Fibroblast of skin of right biceps (primary cell): ENCODE data around the gene PAPOLA.
"Not testable (repeated sequence)": the region's sequence is repeated elsewhere in the genome, so short reads cannot be mapped to it uniquely, and the experiment has no call there.

Experiments
- DNase-seq: peaks from one replicate; pipeline ENCODE4 v3.0.0-alpha.2; 2013

Gene PAPOLA

DNA sequence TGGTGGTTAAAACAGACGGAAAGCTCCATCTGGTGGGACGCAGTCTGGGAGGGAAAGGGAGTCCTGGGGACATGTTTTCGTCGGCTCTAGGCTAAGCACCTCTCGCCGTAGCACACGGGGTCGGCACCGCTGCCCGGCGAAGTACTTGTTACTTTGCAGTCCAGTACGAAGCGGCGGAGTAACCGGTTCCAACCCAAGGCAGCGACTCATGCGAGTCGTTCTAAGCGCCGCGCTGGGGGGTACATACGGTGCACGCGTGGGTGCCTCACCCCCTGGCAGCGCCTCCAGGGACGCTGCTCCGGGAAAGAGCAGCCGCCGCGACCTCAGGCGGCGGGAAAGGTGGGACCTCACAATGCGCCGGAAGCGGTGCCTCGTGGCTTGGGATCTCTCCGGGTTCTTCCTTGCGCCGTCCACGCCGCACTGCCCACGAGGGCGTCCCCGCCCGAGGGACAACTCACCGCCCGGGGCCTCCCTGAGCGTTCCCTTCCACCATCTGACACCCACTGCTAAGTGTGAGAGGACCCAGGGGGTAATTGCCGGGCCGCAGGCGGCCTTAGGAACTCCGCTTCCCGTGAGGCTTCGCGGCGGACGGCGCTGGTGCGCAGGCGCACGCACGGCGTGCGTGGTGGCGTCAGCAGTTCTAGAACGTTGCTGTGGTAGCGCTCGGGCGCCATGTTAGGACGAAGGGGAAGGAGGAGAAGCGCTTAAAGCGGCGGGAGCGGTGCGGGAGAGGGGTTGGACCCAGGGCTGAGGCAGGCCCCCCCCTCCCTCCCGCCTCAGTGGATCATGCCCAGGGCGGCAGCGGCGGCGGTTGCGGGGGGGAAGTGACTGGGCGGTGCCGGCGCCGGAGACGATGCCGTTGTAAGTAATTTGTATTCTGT, at the start of gene PAPOLA:
Gene PAPOLA, plus strand, starts transcription at position 643 of the 881 bp plus-strand sequence. Its CDS starts 211 bp downstream, at position 854.
- DNase-seq: peak; percentile 94

- DNase-seq: no peak
Observed at GRCh38 chr14:96452684-96453083, 49.5 kb upstream of the PAPOLA start.

GRCh38 chr14:96455588-96455987, 46.6 kb upstream of the PAPOLA start:
- peak; percentile 4 for DNase-seq

DNA sequence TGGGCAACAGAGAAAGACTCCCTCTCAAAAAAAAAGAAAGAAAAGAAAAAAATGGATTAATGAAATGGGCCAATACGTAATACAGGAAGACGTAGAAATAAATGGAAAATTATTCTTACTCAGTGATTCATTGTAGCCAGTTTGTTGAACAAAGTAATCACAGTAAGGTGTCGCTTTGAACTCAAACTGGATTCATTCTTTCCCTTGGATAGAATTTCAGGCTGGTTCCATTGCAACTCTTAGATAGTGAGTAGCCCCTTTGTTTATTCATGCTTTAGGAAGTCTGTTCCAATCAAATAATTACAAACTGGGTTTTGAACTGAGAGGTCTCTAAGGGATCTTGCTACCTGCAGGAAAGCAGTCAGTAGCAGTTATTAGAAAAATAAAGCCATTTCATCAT, 42.3 kb upstream of the PAPOLA start:
- no peak for DNase-seq

DNA sequence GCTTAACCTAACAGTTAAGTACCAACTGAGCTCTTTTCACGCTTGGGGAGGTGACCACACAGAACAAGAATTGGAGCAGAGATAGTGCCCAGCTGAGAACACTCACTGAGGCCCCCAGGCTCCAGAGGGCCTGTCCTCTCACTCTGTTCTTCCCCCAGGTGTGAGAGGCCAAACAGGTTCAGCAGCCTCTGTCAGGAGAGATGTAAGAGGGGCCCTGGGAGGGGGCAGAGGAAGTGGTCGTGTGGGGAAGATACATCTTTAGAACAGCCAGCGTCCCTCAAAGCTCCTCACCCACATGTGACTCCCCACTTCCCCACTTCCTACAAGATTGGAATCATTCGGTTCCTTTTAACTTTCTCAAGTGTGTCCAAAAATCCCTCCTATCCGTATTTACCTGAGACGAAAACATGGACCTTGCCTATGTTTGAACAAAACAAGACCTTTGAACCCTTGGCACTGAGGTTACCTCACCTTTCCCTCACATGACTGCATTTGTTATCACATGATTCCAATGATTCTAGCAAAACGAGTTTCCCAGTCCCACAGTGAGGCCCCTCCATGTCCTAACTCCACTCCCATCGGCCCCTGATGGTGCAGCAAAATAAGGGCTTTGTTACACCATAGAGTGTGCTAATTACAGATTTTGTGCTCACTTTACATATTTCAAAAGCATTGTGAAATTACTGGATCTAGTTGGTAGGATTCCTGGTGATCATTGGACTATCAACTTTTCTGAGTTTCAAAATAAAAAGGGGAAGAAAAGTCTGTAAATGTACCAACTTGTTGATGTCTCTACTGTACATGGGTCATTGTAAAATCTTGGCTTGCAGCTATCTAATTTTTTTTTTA, 40.0 kb upstream of the PAPOLA start:
- DNase-seq: no peak

- no peak for DNase-seq
Observed at GRCh38 chr14:96464136-96464535, 38.0 kb upstream of the PAPOLA start.

GRCh38 chr14:96466918-96467317, 35.3 kb upstream of the PAPOLA start:
- DNase-seq: no peak

- no peak for DNase-seq
Observed at GRCh38 chr14:96470331-96470730, 31.9 kb upstream of the PAPOLA start.

- not testable (repeated sequence) for DNase-seq
Observed at GRCh38 chr14:96470967-96471366, 31.2 kb upstream of the PAPOLA start.

DNA sequence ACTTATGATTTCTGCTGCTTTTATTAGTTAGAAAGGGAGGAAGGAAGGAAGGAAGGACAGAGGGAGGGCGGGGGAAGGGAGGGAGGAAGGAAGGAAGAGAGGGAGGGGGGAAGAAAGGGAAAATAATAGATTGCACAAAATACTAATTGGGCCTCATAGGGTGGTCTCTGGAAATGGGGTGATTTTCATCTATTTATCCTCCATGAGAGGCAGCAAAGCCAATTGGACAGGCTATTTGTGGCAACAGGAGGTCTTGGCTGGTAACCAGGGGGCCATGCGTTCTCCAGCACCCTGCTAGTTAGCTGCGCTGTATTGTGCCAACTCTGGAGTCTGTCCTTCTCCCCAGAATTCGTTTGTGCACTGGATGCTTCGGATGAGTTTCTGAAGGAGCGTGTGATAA, 24.1 kb upstream of the PAPOLA start:
- no peak for DNase-seq

- no peak for DNase-seq
Observed at GRCh38 chr14:96479435-96480146, 22.6 kb upstream of the PAPOLA start.

DNA sequence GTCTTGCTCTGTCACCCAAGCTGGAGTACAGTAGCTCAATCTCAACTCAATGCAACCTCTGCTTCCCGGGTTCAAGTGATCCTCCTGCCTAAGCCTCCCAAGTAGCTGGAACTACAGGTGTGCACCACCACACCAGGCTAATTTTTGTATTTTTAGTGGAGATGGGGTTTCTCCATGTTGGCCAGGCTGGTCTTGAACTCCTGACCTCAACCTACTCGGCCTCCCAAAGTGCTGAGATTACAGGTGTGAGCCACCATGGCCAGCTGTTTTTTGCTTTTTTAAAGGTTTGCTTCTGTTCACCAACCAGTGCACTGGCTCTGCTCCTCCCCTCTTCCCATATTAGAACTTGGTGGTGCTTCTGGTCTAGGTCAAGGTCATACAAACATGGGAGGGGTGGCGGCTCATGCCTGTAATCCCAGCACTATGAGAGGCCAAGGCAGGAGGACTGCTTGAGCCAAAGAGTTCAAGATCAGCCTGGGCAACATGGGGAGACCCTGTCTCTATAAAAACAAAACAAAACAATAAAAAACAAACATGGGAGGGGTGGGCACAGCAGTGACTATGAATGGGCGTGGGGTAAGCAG, 20.4 kb upstream of the PAPOLA start:
- DNase-seq: no peak

DNA sequence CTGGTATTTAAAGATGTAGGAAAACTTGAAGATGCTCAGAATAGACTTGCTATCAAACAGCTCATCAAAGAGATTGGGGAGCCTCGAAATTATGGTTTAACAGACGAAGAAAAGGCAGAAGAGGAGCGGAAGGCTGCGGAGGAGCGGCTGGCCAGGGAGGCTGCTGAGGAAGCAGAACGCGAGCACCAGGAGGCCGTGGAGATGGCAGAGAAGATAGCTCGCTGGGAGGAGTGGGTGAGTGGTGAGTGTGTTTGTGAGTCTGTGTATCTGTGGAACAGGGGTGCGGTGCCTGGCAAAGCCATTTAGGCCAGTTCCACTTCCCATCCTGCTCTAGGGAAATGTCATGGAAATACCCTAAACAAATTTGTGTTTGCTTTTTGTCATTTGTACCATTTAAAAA, 19.2 kb upstream of the PAPOLA start:
- no peak for DNase-seq

GRCh38 chr14:96484399-96484798, 17.8 kb upstream of the PAPOLA start:
- DNase-seq: no peak

DNA sequence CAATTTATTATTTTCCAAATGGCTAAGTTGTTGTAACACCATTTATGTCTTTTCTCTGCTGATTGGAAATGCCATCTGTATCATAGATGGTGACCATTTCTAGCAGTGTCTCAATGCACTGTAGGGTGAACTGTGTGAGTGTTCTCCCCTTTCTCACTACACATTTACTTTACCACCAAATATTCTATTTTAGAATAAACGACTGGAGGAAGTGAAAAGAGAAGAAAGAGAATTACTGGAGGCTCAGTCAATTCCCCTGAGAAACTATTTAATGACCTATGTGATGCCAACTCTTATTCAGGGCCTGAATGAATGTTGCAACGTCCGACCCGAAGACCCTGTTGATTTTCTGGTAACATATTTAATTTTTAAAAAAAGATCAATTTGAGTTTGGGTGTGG, 15.5 kb upstream of the PAPOLA start:
- DNase-seq: no peak

DNA sequence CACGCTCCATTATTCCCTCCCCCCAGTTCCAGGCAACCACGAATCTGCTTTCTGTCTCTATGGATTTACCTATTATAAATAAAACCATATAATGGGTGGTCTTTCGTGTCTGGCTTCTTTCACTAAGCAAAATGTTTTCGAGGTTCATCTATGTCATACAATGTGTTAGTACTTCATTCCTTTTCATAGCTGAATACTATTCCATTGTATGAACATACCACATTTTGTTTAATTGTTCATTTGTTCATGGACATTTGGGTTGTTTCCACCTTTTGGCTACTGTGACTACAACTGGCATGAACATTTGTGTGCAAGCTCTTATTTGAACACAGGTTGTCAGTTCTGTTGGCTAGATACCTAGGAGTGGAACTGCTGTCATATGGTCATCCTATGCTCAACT, 12.9 kb upstream of the PAPOLA start:
- DNase-seq: no peak

DNA sequence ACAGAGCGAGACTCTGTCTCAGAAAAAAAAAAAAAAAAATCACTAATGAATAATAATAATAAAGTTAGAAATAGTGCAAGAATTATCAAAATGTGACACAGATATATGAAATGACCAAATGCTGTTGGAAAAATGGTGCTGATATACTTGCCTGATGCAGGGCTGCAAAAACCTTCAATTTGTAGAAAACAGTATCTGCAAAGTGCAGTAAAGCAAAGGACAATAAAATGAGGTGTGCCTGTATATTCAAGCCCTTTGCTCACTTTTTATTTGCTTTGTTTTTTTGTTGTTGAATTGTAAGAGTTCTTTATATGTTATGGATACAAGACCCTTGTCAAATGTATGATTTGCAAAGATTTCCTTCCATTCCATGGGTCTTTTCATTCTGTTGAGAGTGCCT, 9.0 kb upstream of the PAPOLA start:
- no peak for DNase-seq

- DNase-seq: no peak
Observed at GRCh38 chr14:96494331-96494730, 7.9 kb upstream of the PAPOLA start.

DNA sequence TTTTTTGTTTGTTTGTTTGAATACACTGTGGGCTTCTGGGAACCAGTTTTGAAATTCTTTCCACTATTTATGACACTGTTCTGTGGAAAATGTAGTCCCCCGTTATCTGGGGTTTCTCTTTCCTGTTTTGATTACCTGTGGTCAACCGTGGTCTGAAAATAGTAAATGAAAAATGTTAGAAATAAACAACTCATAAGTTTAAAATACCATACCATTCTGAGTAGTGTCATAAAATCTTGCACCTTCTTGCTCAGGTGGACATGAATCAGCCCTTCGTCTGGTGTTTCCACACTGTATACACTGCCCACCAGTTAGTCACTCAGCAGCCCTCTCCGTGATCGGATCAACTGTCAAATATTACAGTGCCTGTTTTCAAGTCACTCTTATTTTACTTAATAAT, 5.1 kb upstream of the PAPOLA start:
- DNase-seq: no peak

DNA sequence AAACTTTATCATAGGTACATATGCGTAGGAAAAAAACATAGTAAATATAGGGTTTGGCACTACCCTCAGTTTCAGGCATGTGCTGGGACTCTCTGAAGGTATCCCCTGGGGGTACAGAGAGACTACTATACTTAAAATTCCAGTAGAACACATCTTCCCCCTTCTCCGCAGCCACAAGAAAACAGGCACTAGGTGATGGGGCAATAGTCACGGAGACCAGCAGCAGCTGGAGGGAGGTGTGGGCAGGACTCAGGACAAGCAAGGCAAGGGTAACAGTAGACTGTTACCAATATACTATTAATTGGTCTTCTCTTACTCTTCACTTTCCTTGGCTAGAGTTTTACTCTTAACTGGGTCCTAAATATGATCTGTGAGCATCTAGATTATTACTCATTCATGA, 4.6 kb upstream of the PAPOLA start:
- no peak for DNase-seq

DNA sequence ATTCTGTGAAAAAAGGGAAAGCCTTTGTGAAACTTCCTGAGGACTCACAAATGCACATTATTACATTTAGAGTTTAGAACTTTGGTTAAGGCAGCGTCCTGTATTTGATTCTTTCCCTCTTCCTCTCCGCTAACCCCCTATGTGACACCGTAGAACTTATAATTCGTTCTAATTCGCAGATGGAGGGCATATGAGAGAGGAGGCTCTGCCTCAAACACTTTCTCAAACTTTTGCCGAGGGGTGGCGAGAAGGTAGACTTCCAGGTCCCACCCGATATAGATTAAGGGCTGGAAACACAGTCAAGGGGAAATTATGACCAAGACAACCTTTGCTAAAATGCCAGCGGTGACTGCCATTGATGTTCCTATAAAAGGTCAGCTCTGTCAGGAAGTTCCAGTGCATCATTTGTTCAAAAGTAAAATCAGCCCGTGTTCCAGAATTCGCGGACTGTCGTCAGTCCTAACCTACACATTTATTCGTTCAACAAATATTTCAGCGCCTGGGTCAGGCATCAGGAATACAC, 904 bp upstream of the PAPOLA start:
- no peak for DNase-seq

DNA sequence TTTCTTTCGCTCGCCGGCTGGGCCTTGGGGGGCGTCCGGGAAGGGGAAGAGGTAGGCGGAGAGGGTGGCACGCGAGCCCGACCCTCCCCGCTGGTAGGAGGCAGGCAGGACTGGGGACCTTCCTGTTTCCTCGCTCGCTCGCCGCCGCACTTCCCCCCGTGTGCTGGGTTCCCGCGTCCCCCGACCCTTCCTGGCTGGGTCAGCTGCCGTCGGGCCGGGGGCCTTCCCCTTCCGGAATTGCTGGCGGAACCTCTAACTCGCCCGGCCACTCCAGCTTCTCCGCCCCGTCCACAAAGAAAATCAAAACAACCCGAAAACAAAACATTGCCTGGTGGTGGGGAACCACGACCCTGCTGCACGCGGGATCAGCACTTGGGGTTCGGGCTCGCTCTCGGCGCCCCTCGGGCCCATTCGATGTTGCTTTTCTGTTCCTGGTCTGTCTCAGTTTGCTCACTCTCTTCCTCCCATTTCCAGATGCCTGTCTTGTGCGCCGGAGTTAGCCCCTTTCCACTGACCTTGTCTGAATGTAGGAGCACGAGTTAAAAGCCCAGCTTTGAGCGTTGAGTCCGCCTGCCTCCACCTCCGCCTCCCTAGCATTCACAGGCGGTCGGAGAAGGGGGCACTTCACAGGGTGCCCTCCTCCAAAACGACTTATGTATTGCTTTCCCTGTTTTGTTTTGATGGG, 581 bp downstream of the PAPOLA start:
- peak; percentile 32 for DNase-seq
